H1 (cell line): ENCODE data around the gene PTPRT. TPM values are rescaled to one million over a fixed set of nuclear protein-coding genes. Genes with fewer than 3 reads are reported as not detected.

Experiments used
- BACH1 ChIP-seq: IDR thresholded peaks from 2 replicates; pipeline ENCODE4 v1.6.1; 2012; ENCODE audit warnings: low read length, improper control_type of control experiment
- CBX8 ChIP-seq: fragments of 300-800, 300-1000 bp; sonication (generic); IDR thresholded peaks from 2 replicates; pipeline ENCODE4 v1.7.1; 2016; ENCODE audit warnings: low read depth, low read length, borderline replicate concordance
- CHD1 ChIP-seq: IDR thresholded peaks from 2 replicates; pipeline ENCODE4 v1.6.1; 2012; ENCODE audit warnings: low read depth, low read length, improper control_type of control experiment
- CHD7 ChIP-seq: fragments of 300-600 bp; sonication (generic); IDR thresholded peaks from 2 replicates; pipeline ENCODE4 v1.7.1; 2012; ENCODE audit warnings: low read length, moderate library complexity, mild to moderate bottlenecking, inconsistent platforms; ENCODE audit not compliant: insufficient replicate concordance
- FOSL1 ChIP-seq: IDR thresholded peaks from 2 replicates; pipeline ENCODE4 v1.6.1; 2011; ENCODE audit warnings: mild to moderate bottlenecking, low read depth, low read length, moderate library complexity; ENCODE audit not compliant: insufficient read depth
- SIRT6 ChIP-seq: IDR thresholded peaks from one replicate; pipeline ENCODE4 v1.7.1; 2012; ENCODE audit warnings: low read length, inconsistent platforms
- SIX5 ChIP-seq: IDR thresholded peaks from 2 replicates; pipeline ENCODE4 v1.6.1; 2011; ENCODE audit warnings: mild to moderate bottlenecking, low read depth, low read length
- SRF ChIP-seq: IDR thresholded peaks from 2 replicates; pipeline ENCODE4 v1.6.1; 2011; ENCODE audit warnings: mild to moderate bottlenecking, low read depth, low read length, moderate library complexity
- SUZ12 ChIP-seq: fragments of 200-600 bp; sonication (generic); IDR thresholded peaks from 2 replicates; pipeline ENCODE4 v1.6.1; 2012; ENCODE audit warnings: mild to moderate bottlenecking, inconsistent platforms, low read length, moderate library complexity, mixed read lengths
- polyA plus RNA-seq, 7 experiments: library from polyadenylated mRNA; depleted of rRNA in 3 of 7; stranded (reverse) in 5 of 7; unstranded in 2 of 7; fragments of >200 nt in 5 of 7; fragments of 200-250 nt in 2 of 7; gene quantifications; 1 replicate in 5 of 7; 2 replicates in 1 of 7; 4 replicates in 1 of 7; pipeline versions ENCODE4 v1.2.1 to v1.2.3, GENCODE V29; 2011 to 2013; ENCODE audit warnings: missing spikeins in 2 of 7, mixed read lengths in 2 of 7
- total RNA-seq: library from RNA; stranded (reverse); fragmentation: NEBNext Ultra II Directional; extraction: Animal tissue kit (Norgen Biotek cat#: 25700); gene quantifications from 2 replicates; pipeline ENCODE4 v1.2.1, GENCODE V29; 2021

Gene PTPRT
- total and polyA plus RNA-seq, 2 of the 8 experiments (the other 6 are each of a cell fraction or from before 2014, with no cell fraction given), result 0.33 to 1.8 TPM

GRCh38 chr20:43068482-43068881 is 121.2 kb downstream of the PTPRT start (continued):
- no peak for TF ChIP-seq CHD7
- no peak for TF ChIP-seq SIRT6
- TF ChIP-seq SRF, result no peak
- TF ChIP-seq FOSL1, result no peak
- TF ChIP-seq SIX5, result no peak
- TF ChIP-seq BACH1, result no peak
- no peak for TF ChIP-seq CHD1
- no peak for TF ChIP-seq CBX8
- no peak for TF ChIP-seq SUZ12
- TF ChIP-seq, all 59 proteins: peak for 0
